NCI-H2171 (cell line): ENCODE measurements around the gene AKT1S1.
A peak's percentile ranks its signal among the peaks of the same experiment; 100 is the strongest.
"Not testable (repeated sequence)": the region's sequence is repeated elsewhere in the genome, so short reads cannot be mapped to it uniquely, and the experiment has no call there.

Experiments used
- DNase-seq: peaks from one replicate; lab custom pipeline; 2025; lab: John Stamatoyannopoulos, UW

AKT1S1 gene

DNA sequence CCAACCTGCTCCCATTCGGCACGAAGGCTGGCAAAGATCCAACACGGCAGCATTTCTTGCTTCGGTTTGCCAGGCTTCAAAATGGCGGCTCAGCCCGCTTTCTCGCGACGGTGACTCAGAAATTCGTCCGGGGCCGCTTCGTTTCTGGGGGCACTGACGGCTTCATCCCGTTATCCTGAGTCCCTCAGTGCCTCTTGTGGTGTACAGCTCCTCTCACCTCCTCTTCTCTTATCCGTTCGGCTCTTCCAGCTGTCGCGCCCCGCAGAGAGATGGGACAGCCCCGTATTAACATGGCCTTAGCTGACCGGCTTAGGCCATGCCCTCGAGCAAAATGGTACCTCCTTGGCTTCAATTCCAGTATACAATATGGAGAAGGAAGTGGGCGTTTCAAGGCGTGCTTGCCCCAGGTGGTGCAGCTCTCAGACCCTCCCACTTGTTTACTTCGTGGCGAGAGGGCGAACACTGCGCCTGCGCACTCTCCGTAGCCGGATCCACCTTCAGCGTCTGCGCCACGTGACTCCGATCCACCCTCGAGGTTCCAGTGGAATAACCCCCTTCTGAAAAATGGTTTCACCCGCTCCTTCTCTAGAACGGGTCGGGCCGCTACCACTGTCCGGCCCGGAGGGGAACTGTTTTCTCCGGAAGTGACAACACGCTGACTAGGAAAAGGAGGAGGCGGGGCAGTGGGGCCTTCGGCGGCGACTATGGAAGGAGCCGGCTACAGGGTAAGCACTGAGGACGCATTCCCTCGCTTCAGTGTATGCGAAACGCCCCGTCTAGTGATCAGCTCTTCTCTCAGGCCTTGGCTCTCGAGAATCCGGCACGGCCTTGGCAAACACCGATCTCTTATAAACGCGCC is at the start of gene AKT1S1, which contains the start of gene TBC1D17:
Gene AKT1S1 (minus strand): TSS at position 336 of the 859 bp plus-strand sequence. CDS start 4,060 bp downstream, outside the sequence.
Gene TBC1D17 (plus strand): TSS at position 683 of the 859 bp plus-strand sequence. CDS start 22 bp downstream, at position 705.
- DNase-seq, result peak; percentile 99

DNA sequence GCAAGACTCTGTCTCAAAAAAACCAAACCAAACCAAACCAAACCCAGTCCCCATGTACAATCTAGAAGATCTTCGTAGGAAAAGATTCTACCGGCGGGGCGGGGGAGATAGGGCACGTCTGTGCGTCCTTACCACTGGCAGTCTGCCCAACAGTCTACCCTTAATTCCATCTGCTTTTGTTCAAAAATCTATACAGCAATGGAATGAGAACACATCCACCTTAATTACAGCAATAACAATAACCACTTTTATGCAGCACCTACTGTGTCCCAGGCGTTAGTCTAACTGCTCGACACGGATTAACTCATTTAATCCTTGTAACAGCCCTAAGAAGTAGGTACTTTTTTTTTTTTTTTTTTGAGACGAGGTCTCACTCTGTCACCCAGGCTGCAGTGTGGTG is 49.4 kb upstream of the AKT1S1 start:
- DNase-seq, result no peak

DNA sequence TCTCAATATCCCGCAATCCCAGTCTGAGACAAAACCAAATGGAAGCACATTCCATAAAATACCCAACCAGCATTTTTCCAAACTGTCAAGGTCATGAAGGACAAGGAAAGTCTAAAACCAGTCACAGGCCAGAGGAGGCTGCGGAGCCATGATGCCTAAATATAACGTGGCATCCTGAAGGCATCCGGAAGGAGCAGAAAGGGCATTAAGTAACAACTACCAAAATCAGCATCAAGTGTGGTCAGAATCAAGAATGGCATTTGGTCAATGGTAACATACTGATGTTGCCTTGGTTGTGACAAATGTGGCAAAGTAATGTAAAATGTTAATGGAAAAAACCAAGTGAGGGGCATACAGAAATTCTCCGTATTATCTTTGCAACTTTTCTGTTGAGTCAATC is 48.3 kb upstream of the AKT1S1 start:
- no peak for DNase-seq

DNA sequence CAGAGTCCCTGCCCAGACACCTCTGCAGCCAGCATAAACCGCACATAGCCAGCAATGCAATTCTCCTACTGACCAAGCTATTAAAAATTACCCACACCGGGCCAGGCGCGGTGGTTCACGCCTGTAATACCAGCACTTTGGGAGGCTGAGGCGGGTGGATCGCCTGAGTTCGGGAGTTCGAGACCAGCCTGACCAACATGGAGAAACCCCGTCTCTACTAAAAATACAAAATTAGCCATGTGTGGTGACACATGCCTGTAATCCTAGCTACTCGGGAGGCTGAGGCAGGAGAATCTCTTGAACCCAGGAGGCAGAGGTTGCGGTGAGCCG is 47.7 kb upstream of the AKT1S1 start:
- not testable (repeated sequence) for DNase-seq

DNA sequence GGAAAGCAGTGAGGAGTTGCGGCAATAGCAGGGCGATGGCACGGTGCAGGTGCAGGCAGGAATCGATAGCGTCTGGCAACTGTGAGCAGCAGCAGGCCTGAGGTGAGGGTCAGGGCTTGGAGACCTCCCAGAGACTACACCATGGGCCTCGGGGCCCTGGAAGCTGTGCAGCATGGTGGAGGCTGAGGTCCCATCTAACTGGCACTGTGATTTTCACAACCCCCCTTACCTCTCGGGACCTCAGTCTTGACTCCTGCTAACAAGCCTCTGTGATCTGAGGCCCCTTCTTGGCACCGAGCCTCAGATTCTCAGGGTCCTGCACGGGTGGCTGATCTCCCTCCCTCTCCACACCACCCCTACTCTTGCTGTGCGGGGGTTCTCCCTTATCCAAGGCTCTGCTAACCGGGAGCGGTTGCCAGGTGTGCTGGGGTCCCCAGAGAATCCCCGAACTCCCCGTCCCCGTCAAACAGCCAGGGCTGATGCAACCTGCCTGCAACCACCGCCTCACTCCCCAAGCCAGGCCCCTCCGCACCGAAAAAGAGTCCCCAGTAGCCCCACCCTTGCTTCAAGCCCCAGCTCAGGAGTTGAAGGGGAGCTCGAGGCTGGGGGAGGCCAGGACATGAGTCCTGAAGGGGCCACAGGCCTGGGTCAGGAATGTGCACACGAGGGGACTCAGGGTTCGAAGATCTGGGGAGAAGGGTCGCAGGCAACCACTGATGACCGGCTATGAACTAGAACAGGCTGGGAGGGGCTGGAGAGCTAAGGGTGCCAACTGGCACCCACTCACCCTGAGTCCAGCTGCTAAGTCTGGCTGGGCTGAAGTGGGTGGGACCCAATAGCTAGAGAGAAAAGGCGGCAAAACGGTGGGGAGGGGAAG is 47.1 kb upstream of the AKT1S1 start:
- peak; percentile 84 for DNase-seq

DNA sequence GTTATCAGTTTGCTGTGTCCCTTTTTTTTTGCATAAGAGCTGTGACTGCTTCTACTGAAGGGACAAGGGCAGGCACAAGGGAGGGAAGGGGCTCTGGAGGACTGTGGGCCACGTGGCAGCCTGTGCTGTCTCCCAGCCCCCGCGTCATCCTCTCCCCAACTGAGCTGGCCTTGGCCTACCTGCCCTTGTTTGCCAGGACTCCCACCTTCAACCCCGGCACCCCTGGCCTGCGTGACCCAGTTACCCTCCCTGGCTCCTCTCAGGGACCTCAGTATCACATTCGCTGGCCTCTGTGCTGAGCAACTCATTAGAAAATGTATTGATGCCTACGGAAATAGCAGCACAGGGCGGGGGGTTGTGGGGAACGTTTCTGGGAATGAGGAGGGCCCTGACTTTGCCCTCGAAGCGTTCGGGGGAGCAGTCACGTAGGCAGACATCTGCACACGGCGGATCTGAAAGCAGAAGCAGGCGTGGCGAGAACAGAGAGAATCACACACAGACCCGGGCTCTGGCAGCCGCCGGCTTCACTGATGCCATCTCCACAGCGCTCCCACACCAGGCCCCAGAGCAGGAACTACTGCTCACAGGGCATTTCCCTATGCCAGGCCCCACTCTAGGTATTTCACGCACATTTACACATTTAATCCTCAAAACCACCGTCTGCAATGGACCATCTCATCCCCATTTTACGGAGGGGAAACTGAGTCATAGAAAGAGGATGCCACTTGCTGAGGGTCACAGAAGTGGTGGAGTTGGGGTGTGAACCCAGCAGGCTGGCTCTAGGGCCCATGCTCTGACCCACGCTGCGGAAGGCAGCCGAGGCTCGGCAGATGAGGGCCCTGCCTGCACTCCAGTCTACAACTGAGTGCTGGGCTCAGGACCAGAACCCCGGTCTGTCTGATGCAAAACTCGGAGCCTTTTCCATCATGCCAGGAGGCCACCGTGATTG is 46.2 kb upstream of the AKT1S1 start:
- DNase-seq, result no peak

DNA sequence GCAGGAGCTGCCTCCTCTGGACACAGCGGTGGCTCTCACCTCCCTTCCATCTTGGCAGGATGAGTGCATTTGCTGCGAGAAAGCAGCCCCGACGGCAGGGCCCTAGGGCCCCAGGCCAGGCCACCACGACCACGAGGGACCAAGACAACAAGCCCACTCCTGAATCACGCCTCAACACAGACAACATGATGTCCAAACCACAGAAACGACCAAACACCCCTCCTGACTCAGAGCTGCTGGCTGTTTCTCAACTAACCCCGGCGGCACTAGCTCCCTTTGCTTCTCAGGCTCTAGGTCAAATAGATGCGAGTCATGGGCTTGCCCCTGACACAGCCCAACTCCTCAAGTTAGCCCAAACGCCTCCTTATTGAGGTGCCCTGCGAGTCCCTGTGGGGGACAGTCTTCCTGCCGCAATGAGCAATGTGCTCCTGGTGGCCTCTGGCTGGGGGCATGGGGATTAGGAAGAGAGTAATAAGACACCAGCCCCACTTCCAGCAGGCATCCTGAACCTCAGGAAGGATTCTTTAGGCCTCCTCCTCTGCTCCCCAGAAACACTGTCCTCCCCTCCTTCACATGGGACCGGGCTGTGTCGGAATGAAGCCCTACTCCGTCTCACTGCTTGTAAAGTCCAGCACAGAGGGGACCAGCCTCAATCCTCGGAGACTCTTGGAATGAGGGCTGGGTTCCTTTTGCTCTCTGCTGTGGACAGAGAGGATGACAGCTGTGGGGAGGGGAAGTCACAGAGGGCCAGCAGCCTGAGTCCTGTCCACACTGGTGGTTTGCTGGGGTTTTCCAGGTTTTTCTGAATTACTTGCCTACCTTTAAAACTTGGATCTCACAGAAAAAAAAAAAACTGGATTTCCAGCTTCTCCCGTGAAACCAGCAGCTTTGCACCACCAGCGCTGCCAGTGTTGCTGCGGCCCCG is 45.0 kb upstream of the AKT1S1 start:
- DNase-seq, result no peak

DNA sequence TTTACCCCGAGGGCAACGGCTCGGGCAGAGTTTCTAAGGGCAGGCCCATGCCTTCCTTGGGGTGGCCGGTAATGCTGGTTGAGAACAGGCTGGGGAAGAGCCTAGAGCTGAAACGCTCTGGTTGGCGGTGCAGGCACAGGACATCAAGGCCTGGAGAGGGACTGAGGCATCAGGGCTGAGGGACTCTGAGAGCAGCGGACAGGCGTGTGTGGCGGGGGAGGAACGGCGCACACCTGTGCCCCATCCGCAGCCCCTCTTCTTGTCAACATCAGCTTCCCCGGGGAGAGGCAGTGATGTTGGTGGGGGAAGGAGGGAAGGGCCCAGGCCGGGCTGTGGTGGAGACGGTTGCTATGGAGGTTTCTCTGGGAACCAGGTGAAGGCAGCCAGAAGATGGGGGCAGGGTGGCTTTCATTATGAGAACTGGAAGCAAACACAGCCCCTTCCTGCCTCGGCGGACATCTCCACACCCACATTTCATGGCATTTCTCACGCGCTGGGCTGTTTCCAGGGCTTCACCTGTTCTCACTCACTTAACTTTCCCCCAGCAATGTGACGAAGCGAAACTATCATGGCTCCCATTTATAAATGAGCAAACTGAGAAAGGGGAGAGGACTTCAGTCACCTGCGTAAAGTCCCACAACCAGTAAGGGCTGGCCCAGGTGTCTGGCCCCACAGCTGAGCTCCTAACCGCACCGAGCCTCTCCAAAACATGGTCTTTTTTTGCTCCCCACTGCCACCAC is 43.6 kb upstream of the AKT1S1 start:
- DNase-seq, result peak; percentile 16

DNA sequence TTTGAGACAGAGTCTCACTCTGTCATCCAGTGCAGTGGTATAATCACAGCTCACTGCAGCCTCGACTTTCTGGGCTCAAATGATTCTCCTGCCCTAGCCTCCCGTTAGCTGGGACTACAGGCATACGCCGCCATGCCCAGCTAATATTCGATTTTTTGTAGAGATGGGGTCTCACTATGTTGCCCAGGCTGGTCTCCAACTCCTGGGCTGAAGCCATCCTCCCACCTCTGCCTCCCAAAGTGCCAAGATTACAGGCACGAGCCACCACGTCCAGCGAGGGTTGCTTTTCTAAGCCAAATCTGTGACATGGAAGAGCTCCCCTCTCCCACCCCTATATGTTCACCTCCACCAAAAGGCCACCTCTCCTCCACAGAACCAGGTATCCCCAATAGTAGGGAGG is 40.9 kb upstream of the AKT1S1 start:
- DNase-seq, result no peak

DNA sequence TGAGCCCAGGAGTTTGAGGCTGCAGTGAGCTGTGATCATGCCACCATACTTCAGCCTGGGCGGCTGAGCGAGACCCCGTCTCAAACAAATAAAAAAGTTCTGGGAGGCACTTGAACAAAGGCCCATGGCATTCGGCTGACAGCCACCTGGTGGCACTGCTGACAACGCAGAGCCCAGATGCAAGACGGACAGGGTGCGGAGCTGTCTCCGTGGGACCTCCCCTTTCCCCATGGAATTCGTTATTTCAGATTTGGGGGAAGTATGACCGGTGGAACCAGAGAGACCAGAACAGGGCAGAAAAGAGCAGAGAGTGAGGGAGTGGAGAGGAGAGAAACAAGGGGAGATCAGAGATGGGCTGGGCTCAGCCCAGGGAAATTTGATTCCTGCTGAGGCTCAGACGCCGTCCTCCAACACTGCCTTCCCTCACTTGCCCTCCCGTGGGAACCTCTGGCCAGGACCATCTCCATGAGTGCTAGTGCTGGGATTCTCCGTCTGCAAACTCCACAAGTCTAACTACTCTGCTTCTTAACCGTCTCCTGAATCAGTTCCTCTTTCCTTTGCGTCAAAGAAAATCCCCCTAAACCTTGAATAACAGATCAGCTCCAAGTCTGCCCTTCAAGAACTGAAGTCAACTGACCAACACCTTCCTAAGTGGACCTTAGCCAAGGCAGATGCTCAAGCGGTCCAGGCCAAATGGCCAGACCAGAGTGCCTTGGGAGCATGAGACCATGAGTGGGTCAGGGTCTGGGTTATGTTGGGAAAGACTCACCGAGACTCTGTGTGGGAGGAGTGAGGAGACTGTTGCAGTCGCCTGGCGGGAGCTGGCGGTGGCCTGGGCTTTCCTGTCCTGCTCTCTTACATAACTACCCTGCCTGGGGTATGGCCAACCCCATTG is 39.9 kb upstream of the AKT1S1 start:
- DNase-seq, result no peak

DNA sequence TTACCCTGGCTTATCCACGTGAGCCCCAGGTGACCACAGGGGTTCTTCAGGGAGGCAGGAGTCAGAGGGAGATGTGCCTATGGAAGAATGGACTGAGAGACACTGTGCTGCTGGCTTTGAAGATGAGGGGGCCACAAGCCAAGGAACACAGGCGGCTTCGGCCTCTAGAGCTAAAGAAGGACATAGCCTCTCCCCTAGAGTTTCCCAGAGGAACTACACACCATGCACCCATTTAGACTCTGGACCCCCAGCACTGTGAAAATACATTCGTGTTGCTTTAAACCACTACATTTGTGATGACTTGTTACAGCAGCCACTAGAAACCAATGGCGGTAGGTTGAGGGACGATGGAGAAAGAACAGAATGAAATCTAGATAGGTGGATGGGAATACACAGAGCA is 38.1 kb upstream of the AKT1S1 start:
- DNase-seq, result no peak

DNA sequence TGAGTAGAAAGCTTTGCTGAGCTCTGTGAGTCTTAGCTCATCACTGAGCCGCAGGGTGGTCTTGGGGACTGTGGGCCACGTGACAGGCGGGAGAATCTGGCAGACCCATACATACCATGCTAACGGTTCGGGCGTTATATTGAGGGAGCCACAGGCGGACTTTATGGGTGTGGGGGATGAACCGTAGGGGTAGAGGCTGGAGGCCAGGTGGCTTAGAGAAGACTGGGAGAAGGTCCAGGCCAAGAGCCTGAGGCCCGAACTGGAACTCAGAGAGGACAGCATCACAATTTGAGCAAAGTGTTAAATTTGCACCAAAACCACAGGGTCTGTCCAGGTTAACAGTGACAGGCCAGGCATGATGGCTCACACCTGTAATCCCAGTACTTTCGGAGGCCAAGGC is 36.6 kb upstream of the AKT1S1 start:
- DNase-seq, result no peak

DNA sequence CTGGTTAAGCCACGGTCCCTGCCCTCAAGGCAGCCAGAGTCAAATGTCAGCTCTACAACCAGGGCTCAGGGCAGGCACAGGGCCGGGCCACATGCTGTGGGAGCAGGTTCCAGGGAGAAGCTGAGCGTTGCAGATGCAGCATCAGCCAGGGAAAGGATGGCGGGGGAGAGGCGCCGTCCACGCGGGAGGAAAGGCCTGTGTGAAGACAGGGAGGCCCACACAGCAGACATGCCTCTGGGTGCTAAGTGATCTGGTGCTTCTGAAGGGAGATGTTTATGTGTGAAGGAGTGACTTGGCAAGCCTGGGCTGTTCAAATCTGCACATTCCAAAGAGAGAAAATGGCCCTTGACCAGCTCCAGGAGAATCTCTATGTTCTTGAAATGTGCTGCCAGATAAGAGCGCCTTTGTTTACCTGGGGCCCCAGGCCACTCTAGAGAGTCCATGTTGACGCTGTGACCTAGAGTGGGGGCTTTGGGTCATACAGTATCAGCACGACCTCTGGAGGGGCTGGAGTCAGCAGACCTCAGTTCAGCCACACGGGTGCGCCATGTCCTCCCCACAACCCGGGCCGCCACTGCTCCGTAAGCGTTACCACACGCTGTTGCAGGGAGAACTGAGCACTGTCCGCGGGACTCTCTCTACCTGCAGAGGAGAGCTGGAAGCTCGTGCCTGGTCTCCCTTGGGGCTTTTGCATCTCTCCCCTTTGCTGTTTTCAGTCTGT is 36.0 kb upstream of the AKT1S1 start:
- no peak for DNase-seq

DNA sequence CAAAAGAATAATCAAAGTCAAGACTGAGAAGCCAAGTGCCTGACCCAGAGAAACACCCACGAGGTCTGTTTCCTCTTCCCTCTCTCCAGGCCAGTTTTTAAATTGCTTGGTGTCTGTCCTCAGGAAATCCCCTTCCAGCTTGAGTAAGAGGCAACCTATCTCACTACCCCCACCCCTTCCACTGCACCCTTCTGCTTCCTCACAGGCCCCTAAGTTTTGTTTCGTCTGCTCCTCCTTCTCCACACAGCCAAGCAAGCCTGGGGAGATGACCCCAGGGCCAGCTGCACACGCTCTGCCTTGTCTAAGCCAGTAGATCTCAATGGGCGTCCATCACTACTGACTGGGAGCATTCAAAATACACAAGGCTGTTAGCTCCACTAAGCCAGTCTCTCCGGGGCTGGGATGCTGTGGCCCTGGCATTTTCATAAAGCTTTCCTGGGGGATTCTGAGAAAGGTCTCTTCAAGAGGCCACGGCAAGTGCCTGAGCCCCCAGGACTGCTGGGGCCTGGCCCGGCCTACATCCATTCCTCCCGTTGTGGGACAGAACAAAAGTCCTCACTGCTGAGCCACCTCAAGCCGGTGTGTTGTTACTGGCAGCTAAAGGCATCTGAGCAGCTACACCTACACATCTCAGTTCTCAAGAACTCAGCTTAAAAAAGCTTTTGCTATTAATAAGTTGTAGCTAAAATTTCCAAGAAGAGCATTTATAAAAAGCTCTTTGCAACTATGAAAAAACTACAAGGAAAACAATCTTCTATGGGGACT is 34.4 kb upstream of the AKT1S1 start:
- no peak for DNase-seq

DNA sequence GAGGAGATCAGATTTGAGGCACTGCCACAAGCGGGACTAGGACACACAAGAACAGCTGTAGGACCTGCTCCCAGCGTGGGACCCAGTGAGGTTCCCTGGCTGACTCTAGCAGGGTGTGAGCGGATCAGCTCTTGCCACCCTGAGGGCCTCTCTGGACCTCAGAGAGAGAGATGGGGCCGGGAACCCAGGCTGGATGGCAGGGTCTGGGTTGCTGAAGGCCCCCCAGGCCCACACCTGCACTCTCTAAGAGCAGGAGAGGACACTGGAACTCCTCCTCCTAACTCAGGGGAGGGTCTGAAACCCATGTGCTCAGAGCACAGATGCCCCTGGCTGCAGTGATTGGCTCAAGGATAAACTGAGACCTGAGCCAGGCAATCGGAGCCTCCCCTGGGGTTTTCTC is 33.0 kb upstream of the AKT1S1 start:
- DNase-seq, result peak; percentile 61

DNA sequence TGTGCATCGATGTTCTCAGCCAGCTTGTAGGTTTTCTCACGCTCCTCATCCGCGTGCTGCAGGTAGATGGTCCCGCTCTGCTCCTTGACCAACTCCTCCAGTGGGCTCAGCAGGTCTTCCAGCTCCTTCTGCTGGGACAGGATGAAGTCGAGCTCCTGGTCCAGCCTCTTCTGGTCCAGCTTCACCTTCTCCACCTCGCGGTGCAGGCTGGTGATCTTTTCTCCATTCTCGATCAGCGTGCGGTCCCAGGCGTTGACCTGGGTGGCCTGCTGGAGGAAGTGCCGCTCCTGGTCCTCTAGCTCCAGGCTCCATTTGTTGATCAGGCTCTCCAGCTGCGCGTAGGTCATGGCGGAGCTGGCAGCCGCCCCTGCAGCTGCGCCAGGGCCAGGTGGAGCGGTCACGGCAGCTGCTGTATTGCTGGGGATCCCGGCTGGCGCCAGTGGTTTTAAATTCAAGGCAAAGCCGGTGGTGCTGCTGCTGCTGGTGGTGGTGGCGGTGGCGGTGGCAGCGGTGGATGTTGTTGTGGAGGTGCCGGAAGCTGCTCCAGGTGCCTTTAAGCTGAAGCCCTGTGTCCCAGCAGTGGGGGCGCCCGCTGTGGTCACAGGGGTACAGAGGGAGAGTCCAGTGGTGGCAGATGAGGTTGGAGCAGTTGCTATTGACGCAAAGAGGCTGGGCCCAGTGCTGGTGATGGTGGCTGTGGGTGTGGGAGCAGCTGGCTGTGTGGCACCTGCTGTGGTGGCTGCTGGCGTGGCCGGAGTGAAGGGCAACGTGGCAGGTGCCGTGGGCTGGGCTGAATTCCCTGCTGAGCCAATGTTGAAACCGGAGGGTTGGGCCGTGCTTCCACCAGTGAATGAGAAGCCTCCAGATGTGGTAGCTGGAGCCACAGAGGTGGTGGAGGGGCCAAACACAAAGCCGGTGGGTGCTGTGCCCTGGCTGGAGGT is 31.6 kb upstream of the AKT1S1 start:
- DNase-seq, result no peak
